Type B pancreatic cell (in vitro differentiated cells): ENCODE measurements around the gene LARGE1. TPM values are rescaled to one million over a fixed set of nuclear protein-coding genes. Genes with fewer than 3 reads are reported as not detected.

ENCODE experiments used
- DNase-seq: peaks from one replicate; pipeline ENCODE4 v3.0.0; 2021; ENCODE audit warnings: mixed read lengths; ENCODE audit not compliant: unreplicated experiment; ENCODE audit errors: extremely low spot score
- H3K27ac Mint-ChIP-seq: 2 replicates; pipeline ENCODE4 v1.8.0; 2021; ENCODE audit warnings: mild to moderate bottlenecking, mixed read lengths
- H3K27me3 Mint-ChIP-seq: 2 replicates; pipeline ENCODE4 v1.8.0; 2021; ENCODE audit warnings: mixed read lengths
- H3K36me3 Mint-ChIP-seq: 2 replicates; pipeline ENCODE4 v1.8.0; 2021; ENCODE audit warnings: mixed read lengths
- H3K4me1 Mint-ChIP-seq: one replicate; pipeline ENCODE4 v1.8.0; 2021; ENCODE audit warnings: mixed read lengths; ENCODE audit not compliant: unreplicated experiment
- H3K4me3 Mint-ChIP-seq: 2 replicates; pipeline ENCODE4 v1.8.0; 2021; ENCODE audit warnings: mild to moderate bottlenecking, mixed read lengths
- H3K9me3 Mint-ChIP-seq: 2 replicates; pipeline ENCODE4 v1.8.0; 2021; ENCODE audit warnings: mixed read lengths
- CTCF ChIP-seq: fragments of 200-600 bp; sonication (generic); conservative IDR thresholded peaks from 2 replicates; pipeline ENCODE4 v1.5.0; 2021; ENCODE audit warnings: antibody characterized with exemption, mild to moderate bottlenecking
- total RNA-seq: library from RNA; stranded (reverse); gene quantifications from 2 replicates; pipeline ENCODE4 v1.2.1, GENCODE V29; 2021; ENCODE audit warnings: low replicate concordance

The LARGE1 gene
- total RNA-seq, 1 donor from 2014 or later, result 96.6 TPM

- H3K9me3 Mint-ChIP-seq, result no peaks in the 10 kb centered on the region
- peaks cover 22% of the 10 kb centered on the region for H3K36me3 Mint-ChIP-seq
- DNase-seq, result no peak
- TF ChIP-seq CTCF, result no peak
- H3K4me3 Mint-ChIP-seq, result no peak overlapping the region
- H3K4me1 Mint-ChIP-seq, result peaks cover 22% of the 10 kb centered on the region
- H3K27ac Mint-ChIP-seq, result peak overlapping the region; percentile 11
- no peaks in the 10 kb centered on the region for H3K27me3 Mint-ChIP-seq
These were observed 463.8 kb downstream of the LARGE1 start for GRCh38 chr22:33456511-33456910.

- Mint-ChIP-seq H3K4me1 (peaks cover 22% of the 10 kb centered on the region), H3K4me3 (no peak overlapping the region), H3K36me3 (peaks cover 17% of the 10 kb centered on the region), H3K27me3 (no peaks in the 10 kb centered on the region), H3K9me3 (no peaks in the 10 kb centered on the region), H3K27ac (peak overlapping the region; percentile 61)
- DNase-seq, result no peak
- TF ChIP-seq CTCF, result no peak
These were observed 465.2 kb downstream of the LARGE1 start for GRCh38 chr22:33455036-33455435.

- DNase-seq, result no peak
- Mint-ChIP-seq H3K27me3 (no peaks in the 10 kb centered on the region), H3K27ac (peak overlapping the region; percentile 16), H3K9me3 (no peaks in the 10 kb centered on the region), H3K4me3 (no peak overlapping the region), H3K36me3 (peaks cover 23% of the 10 kb centered on the region), H3K4me1 (peaks cover 14% of the 10 kb centered on the region)
- TF ChIP-seq CTCF, result no peak
These were observed 468.3 kb downstream of the LARGE1 start for GRCh38 chr22:33451866-33452469.

- Mint-ChIP-seq H3K36me3 (peaks cover 23% of the 10 kb centered on the region), H3K4me1 (peaks cover 11% of the 10 kb centered on the region), H3K9me3 (no peaks in the 10 kb centered on the region), H3K27me3 (no peaks in the 10 kb centered on the region), H3K4me3 (no peak overlapping the region), H3K27ac (no peak overlapping the region)
- no peak for DNase-seq
- no peak for TF ChIP-seq CTCF
These were observed 469.5 kb downstream of the LARGE1 start for GRCh38 chr22:33450756-33451155.

- Mint-ChIP-seq H3K27ac (peak overlapping the region; percentile 31), H3K27me3 (no peaks in the 10 kb centered on the region), H3K36me3 (peaks cover 20% of the 10 kb centered on the region)
These were observed 472.5 kb downstream of the LARGE1 start for GRCh38 chr22:33447733-33448132.

More at GRCh38 chr22:33447733-33448132, 472.5 kb downstream of the LARGE1 start:
- Mint-ChIP-seq H3K4me3 (no peak overlapping the region), H3K9me3 (no peaks in the 10 kb centered on the region), H3K4me1 (peaks cover 11% of the 10 kb centered on the region)
- no peak for TF ChIP-seq CTCF
- no peak for DNase-seq
